ENCODE measurements around the gene CEP85.

DNA sequence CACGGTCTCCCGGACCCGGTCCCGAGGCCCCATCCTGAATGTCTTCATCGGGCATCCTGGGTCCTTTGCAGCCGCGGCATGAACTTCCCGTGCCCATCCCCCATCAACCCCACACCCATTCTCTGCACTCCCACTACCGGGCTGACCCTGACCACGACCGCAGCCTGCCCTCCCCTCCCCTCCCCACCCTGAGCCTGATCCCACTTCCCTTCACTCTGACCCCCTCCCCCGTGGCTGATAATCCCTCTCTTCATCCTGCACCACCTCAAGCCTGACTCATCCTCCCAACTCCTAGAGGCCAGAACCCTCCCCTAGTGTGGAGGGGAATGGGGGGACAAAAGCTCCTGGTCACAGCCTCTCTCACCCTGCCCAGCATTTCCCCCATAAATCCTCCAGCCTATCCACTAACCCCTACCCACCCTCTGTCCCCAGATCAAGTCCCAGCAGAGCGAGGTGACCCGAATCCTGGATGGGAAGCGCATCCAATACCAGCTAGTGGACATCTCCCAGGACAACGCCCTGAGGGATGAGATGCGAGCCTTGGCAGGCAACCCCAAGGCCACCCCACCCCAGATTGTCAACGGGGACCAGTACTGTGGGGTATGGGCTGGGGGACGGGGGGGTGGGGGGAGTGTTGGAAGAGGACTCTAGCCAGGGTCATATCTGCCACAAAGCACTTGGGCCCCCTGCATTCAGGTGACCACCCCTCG lies 46.5 kb downstream of the CEP85 start:
- TF ChIP-seq, protein P1, sequence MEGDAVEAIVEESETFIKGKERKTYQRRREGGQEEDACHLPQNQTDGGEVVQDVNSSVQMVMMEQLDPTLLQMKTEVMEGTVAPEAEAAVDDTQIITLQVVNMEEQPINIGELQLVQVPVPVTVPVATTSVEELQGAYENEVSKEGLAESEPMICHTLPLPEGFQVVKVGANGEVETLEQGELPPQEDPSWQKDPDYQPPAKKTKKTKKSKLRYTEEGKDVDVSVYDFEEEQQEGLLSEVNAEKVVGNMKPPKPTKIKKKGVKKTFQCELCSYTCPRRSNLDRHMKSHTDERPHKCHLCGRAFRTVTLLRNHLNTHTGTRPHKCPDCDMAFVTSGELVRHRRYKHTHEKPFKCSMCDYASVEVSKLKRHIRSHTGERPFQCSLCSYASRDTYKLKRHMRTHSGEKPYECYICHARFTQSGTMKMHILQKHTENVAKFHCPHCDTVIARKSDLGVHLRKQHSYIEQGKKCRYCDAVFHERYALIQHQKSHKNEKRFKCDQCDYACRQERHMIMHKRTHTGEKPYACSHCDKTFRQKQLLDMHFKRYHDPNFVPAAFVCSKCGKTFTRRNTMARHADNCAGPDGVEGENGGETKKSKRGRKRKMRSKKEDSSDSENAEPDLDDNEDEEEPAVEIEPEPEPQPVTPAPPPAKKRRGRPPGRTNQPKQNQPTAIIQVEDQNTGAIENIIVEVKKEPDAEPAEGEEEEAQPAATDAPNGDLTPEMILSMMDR (IDR thresholded peaks at IDR 0.05) = no peak
- TF ChIP-seq POLR2A (IDR thresholded peaks at IDR 0.05) (no peak), POLR2AphosphoS5 (IDR thresholded peaks at IDR 0.05) (no peak)
